ENCODE results near the gene PRKCE.

Gene PRKCE

DNA sequence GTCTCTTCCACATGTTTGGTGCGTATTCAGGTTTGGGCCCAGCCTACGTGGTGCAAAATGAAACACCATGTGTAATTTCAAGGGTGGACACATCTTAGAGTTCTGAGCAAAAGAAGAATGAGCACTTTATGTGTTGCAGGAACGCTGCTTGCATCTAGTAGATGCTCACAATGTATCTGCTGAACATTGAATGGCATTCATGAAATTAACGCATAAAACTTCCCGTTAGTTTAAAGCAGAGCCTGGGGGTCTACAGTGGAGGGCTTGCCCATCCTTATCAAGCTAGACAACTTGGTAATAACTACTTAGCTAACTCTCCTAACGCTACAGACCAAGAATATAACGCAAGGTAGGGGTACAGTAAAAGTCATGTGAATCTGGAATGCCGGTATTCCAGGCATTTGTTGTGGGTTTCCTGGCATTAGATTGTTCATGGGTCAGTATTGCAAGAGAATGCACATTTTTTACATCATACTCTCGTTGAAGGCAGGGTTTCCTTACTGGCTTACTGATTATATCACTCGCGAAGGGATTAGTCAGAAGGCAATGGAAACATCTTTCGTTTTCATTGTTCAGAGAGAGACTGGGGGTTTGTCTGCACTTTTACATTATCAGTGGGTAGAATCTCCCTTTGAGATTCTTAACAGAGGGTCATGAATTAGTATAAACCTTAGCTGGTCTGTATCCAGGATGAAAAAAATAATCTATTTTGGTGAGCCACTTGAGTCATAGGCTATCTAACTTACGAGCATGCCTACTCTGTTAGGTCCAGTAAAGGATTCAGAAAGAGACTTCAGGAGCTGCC lies 416.2 kb downstream of the PRKCE start:
- DNase-seq = no peak

DNA sequence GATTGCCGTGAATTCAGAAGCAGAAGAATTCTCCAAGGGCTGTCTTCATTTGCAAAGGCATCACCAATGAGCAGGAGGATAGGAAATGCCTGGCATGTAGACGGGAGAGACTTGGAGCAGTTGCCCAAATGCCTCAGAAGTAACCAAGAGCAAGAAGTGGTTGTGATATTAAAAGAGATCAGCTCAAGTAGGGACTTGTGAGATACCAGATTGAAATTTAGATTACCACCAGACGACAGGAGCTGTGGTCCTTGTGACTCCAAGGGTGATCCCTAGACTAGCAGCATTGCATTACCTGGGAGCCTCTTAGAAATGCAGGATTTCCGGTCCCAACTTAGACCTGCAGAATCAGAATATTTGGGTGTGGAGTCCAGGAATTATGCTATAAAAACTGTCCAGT lies 417.2 kb downstream of the PRKCE start:
- DNase-seq = no peak

DNA sequence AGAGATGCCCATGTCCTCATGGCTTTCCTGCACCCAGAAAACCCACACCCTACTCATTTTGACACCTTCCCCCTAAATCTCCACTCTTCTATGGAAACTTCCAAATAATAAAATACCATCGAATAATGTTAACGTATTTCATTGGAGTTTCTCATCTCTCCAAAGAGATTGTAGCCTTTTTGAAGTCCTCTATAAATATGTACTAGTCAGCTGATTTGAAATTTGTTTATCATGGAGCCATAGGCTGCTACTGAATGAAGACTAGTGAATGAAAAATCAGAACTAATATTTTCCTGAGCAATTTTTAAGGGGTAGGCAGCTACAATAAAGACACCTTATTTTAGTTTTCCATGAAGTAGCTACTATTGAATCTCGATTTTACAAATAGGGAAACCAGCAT lies 419.6 kb downstream of the PRKCE start:
- DNase-seq = no peak

DNA sequence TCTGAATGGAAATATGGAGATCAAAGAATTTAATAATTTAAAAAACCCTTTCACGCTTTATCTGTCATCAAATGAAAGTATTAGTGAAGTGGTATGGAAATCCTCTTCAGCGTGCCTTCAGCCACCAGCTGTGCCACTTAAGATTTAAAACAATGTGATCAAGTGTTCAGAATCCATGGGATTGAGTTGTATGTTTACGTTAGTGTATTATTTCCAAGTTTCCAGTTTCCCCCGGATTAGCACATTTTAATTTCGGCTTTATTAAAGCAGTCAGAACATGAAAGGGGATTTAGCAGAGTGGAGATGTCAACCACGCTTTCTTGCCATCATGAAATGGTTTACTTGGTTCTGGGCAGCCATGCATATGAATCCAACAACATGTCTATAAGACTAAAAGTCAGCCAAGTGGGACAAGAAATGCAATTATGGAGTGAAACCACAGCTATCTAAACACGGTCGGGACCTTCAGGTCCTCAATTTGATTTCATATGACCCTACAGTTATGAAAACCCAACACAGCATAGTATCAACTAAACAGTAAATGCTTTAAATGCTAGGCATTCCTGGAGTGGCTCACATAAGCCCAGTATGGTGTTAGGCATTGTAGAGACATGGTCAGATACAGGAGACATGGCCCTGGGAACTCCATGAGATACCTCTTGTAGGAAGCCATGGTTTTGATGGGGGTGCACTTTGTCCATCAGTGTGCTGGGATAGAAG lies 420.8 kb downstream of the PRKCE start:
- no peak for DNase-seq

DNA sequence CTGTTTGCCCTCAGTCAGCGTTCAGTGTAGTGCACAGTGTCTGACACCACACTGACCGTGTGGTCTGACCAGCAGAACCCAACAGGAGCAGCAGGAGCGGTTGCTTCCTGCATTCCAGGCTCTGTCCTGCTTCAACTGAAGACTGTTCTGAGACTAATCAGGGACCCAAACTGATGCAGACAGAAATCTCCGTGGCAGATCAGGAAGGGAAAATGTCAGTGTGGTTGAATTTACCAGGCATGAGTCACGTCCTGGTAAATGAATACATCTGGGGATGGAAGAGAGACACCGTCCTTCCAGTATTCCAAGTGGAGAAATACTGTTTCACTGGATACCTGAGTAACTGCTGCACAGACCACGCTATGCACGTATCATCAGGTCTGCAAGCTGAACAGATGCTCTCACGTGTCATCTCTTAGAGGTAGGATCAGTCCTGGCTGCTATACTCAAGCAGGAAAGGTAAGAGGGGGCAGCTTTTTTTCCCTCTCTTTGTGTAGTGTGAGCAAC lies 422.1 kb downstream of the PRKCE start:
- no peak for DNase-seq

DNA sequence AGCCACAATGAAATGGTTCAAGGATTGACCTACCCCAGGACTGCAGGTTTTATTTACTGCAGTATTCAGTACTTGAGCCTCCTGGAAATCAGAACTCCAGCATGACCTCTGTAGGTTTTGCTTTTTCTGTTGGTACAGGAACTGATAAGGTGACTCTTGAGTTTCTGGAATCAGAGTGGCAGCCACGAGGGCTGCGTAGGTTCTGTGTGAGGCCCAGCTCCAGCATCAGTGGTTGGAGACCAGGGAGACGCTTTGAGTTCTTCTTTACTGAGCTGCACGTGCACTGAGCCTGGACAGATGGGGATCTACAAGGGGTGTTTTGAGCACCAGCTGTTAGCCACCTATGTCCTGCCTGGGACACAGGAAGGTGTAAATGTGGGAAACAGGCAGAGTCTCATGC lies 423.0 kb downstream of the PRKCE start:
- no peak for DNase-seq

DNA sequence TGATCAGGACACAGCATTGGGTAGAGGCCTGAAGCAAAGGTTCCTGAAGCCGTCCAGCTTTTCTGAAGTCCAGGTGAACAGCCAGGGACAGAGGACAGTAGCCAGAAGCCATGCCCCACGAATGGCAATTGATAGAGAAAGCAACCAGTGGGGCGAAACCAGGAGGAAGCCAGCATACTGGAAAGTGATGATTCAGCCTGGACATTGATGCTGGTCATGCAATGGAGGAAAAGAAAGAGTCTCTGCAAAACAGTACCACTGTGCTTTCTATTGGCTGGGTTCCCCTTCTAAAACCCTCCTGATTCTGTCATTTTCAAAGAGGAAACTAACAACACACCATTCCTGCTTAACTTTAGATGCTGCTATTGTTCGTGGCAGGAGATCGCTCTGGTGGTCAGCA lies 424.4 kb downstream of the PRKCE start:
- no peak for DNase-seq

DNA sequence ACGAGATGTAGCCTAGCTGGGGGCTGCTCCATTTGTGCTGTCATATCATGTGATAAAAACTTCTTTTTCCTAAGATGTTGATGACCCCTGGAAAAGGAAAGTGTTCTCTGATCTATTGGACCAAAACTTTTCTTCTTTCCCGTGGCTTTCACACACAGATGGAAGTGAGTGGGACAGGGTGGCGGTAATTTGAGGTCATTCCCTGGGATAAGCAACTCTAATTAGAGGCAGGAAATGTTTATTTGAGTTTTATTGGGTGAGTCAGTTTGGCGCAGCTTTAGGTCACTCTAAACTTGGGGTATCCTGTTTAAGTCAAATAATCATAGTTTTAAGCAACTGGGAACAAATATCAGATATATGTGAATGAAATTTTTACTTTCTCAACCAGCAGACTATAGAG lies 424.8 kb downstream of the PRKCE start:
- no peak for DNase-seq

DNA sequence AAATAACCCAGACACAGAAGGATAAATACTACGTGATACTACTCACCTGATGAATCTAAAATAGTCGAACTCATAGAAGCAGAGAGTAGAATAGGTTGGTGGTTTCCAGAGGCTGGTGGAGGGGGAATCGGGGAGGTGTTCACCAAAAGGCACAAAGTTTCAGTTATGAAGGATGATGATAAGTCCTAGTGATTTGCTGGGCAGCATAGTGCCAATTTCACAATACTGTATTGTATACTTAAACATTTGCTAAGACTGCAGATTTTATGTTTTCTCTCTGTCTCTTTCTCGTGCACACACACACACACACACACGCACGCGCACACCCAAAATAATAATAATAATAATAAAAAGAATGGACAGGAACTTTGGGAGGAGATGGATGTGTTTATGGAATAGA lies 425.4 kb downstream of the PRKCE start:
- DNase-seq = no peak

DNA sequence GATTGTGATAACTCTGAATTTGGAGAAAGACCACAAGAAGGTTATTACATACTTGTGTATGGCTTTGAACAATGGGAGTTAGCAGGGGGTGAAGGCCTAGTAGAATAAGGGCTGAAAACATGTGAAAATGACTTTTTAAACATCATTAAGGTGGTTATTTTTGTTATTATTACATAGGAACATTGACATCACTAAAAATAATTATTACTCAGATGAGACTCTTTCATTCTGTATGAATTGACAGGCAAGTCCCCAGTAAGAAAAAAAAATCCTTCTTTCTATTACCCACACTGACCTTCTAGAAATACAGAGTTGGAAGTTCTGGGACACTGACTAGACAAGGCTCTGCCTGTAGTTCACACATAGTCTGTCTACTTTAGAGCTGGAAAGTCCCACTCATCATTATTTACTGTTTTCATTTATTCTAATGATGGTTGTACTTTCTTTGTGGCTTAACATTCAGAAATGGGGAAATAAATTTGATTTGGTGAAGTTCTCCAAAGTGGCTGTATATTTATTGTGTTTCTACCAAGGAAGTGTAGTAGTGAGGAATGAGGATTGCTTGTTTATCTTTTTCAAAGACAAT lies 426.1 kb downstream of the PRKCE start:
- no peak for DNase-seq

DNA sequence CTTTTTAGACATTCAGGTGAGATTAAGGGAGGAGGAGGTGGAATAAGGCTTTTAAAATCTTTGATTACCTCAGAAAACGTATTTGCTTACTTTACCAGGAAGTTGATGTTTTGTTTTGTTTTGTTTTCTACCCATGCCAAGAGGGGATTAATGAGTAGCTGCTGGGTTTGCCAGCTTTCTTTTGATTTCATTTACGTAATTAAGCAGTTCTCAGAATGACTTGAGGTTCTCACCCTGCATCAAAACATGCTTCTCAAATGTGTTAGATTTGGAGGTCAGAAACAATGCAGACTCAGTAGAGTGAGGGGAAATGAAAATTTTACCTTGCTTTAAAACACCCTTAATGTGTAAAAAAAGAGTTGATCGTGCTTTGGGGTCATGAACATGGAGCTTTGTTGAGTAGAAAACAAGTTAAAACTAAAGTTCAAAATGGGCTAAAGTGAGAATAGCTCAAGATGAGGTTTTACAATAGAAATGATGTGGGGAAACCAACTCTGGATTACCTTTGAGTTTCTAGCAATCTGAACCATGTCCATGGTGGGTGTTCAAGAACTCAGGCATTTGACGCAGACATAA lies 428.6 kb downstream of the PRKCE start:
- no peak for DNase-seq

DNA sequence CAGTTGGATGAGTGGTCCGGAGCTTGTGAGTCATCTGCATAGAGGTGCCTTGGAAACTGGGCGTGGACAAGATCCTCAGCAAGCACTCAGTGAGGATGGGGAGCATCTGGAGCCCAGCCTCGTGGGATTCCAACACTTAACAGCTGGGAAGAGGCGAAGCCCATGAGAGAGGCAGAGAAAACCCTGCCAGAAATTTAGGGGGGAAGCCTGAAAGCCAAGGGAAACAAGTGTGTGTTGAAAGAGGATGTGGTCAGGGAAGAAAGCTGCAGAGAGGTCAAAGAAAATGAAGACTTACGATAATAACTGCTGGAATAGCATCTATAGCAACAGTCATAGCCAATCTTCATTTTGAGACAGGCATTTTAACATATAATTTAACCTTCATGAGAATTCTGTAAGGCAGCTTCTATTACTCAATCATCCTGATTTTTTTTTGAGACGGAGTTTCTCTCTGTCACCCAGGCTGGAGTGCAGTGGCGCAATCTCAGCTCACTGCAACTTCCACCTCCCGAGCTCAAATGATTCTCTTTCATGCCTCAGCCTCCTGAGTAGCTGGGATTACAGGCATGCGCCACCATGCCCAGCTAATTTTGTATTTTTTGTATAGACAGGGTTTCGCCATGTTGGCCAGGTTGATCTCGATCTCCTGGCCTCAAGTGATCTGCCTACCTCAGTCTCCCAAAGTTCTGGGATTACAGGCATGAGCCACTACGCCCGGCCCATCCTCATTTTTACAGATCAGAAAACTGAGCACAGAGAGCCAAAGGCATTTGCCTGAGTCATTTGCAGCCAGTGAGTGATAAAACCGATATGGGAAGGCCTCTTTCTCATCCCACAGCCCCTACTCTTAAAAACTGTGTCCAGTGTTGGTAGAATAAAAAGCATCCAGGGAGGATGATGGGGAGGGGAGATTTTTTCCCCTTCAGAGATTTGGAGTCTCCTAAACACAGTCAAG lies 431.3 kb downstream of the PRKCE start:
- DNase-seq = peak; percentile 46

DNA sequence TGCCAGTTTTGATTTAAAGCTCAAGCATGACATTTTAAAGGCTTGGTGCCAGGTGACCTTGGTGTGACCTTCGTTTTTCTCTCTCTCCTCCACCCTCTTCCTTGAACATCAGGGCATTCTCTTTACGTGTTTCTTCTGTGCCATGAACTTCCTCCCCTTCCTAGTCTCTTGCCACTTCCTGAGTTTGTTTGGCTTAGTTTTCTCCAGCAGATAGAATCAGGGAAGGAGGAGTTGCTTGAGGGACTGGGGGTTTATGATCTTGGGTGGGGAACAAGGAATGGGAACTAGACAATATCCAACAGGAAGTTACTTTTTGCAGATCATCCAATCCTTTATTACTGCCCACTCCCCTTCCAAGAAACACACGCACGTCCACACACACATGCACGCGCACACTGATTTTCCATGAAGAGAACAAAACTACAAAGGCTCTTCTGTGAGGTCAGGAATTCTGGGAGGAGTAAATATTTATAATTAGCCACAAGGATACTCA lies 435.1 kb downstream of the PRKCE start:
- DNase-seq = no peak

DNA sequence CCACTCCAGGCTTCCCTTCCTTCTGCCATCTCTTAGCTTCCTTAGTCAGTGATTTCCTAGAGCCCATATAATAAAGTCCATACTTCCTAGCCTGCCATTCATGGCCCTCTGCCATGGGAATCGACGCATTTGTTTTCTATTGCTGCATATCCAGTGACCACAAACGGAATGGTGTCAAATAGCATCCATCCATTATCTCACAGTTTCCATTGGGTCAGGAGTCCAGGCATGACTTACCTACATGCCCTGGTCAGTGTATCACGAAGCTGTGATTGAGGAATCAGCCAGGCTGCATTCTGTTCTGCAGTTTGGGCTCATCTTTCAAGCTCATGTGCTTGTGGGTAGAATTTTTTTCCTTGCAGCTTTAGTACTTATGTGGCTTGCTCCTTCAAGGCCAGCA lies 436.0 kb downstream of the PRKCE start:
- no peak for DNase-seq

DNA sequence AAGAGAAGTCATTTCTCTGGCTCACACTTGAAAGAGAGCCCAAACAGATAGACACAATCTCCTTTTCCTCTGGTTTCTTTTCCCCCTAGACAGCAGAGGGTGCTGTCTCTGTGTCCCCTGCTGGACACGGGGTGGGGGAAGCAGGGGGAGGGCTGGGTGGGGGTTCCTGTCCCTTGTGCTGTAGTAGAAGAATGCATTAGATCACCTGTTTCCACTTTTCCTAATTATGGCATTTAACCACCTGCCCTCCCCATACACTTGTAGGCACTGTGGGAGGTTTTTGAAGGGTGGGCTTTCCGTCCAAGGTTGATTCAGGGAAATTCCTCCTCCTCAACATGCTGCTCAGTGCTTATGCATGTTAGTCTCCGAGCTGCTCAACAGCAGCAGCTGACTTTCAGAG lies 439.5 kb downstream of the PRKCE start:
- DNase-seq = no peak

DNA sequence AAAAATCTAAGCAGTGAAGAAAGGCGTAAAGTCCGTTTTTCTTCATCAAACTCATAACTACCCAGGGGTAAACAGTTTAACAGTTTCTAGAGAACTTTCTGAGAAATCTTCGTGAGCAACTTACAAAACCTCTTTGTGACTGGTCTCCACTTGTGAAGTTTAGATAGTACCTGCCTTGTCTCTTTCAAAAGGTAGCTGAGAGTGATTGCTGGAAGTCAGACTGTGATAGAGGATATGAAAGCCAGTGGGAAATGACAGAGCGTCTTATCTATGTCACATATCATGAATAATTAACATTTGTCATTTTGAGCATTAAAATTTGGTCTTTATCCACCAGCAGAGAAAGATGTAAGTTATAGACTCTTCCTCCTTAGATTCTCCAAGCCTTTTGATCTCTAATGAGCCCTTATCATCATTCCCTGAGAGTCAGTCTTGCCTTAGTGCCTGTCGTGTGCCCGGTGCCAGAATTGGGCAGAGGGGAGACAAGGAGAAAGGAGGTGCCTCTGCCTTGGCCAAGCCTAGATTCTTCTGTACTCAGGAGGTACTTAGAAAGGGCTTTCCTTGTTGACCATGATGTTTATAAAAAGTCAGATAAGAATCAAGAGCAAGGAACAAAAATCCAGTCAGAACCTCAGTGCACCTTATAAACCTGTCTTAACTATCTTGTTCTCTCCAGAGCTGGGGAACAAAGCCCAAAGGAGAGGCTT lies 440.6 kb downstream of the PRKCE start:
- no peak for DNase-seq

DNA sequence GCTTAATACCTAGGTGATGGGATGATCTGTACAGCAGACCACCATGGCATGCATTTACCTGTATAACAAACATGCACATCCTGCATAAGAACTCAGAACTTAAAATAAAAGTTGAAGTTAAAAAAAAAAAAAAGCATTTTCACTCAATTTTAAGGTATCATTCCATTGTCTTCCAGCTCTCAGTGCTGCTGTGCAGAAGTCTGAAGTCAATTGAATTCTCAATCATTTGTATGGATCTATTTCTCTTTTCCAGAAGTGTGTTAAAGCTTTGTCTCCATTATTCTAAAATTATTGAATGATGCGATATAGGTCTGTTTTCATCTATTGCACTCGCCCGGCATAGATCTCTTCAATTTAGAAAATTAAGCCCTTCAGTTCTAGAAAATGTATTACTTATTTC lies 443.2 kb downstream of the PRKCE start:
- no peak for DNase-seq

DNA sequence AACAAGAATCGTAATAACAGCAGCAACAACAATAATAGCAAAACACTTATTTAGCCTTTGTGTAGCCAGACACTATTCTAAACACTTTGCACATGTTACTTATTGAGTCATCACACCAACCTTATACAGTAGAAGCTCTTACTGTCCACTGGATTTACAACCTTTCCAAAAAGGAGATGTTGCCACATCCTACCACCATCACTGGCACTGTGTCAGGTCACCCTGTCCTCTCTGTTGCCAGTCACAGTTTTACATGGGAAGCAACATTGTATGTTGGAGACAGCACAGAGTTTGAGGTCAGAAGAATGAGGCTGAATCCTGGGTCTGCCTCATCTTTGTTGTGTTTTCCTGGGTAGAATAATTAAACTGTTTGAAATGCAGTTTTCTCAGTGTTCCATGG lies 444.4 kb downstream of the PRKCE start:
- DNase-seq = no peak

DNA sequence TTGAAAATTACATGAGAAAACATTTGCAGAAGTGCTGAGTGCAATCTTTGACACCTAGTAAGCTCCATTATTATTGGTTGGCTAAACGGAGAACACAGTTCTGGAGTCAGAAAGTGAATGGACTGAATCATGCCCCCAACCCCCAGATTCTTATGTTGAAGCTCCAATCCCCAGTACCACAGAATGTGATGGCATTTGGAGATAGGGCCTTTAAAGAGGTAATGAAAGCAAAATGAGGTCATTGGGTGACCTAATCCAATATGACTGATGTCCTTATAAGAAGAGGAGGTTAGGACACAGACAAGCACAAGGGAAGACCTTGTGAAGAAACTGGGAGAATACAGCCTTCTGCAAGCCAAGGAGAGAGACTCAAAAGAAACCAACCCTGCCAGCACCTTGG lies 444.8 kb downstream of the PRKCE start:
- no peak for DNase-seq

DNA sequence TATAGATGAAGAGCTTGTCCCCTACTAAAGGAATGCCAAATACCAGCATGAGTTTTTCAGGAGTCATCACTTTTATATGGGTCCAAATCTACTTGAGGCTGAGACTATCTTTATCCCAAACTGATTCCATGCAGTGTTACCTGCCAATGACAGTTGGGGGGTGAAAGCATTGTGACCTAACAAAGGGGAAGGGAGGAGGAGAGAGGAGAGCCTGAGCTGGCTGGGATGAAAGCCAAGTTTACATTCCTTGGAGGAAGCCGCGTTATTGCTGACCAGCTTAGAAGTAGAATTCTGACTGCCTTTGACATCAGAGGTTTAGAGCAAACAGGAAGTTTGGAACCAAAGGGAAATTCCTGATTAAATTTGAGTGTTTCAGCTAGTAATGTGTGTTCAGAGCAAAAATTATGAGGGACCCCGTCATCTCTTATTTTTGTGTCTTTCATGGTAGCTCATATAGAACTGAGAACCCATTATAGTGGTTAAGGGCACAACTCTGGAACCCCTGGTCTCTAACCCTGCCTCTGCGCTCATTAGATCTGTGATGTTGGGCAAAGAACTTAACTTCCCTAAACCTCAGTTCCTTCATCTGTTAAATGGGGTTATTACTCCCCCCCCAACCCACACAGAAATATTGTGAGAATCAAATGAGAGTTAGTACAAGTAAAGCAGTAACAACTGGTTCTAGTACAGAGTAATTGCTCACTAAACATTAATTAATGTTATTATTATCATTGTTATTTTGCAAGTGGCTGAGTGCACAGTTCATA lies 446.4 kb downstream of the PRKCE start:
- no peak for DNase-seq

DNA sequence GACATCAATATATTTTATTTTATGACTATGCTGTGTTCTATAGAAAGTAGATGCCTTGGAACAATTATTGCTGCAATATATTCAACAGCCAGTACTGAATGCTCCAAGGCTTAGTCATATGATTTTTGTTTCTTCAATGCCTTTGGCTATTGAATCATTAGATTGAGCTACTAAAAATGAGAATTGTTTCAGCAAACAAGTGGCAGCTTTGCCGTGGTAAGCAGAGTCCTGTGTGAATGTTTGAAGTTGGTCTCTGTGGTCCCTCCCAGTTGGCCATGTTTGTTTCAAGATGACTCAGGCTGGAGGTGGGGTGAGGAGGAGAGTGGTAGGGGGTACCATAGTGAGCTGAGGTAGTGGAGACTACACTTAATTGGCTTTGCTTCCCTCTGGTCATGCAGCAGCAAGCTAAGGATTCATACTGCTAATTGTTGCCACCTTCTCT lies 447.2 kb downstream of the PRKCE start:
- no peak for DNase-seq

All from GF-D8 (cell line).